Gastrocnemius medialis (tissue), 4 donors: ENCODE data around the gene COPZ2. TPM values are rescaled to one million over a fixed set of nuclear protein-coding genes. Genes with fewer than 3 reads are reported as not detected.
"Not testable (repeated sequence)": the region's sequence is repeated elsewhere in the genome, so short reads cannot be mapped to it uniquely, and the experiment has no call there.

Experiments used
- ATAC-seq, 2 donors: fragments of 150-250 bp; one replicate each; pipeline ENCODE4 v1.9.1; 2016
- DNase-seq, 2 donors: peaks; one replicate each; pipeline ENCODE4 v3.0.0-alpha.2; 2019
- H3K27ac ChIP-seq, 4 donors: fragments of 200-600 bp; sonication (generic); 1 replicate in 1 of 4; 2 replicates in 3 of 4; pipeline ENCODE4 v1.5.1; 2016 to 2018; ENCODE audit warnings: mild to moderate bottlenecking in 2 of 4, moderate library complexity in 1 of 4
- H3K27me3 ChIP-seq, 3 donors: fragments of 200-600 bp; sonication (generic) in 2 of 3; 1 replicate in 1 of 3; 2 replicates in 2 of 3; pipeline versions ENCODE4 v1.5.1 to v1.6.0; 2016 to 2019; ENCODE audit warnings: mild to moderate bottlenecking in 1 of 3, moderate library complexity in 1 of 3
- H3K36me3 ChIP-seq, 2 donors: fragments of 200-600 bp; sonication (generic) in 1 of 2; one replicate each; pipeline ENCODE4 v1.5.1; 2017 to 2018
- H3K4me1 ChIP-seq, 2 donors: fragments of 200-600 bp; sonication (generic) in 1 of 2; one replicate each; pipeline ENCODE4 v1.5.1; 2016 to 2017; ENCODE audit warnings: mild to moderate bottlenecking in 2 of 2
- H3K4me3 ChIP-seq, 4 donors: fragments of 200-600 bp; sonication (generic) in 3 of 4; 1 replicate in 1 of 4; 2 replicates in 3 of 4; pipeline ENCODE4 v1.5.1; 2016 to 2019; ENCODE audit warnings: mild to moderate bottlenecking in 2 of 4
- H3K9me3 ChIP-seq, 3 donors: fragments of 200-600 bp; sonication (generic) in 2 of 3; 1 replicate in 1 of 3; 2 replicates in 2 of 3; pipeline ENCODE4 v1.5.1; 2016 to 2019
- POLR2A ChIP-seq, 2 donors: fragments of 450-650 bp; IDR thresholded peaks; one replicate each; pipeline ENCODE4 v1.6.1; 2017; ENCODE audit warnings: antibody characterized with exemption in 2 of 2, mild to moderate bottlenecking in 2 of 2, moderate library complexity in 2 of 2
- in situ Hi-C, 4 donors: fragments of 200-750 bp; cut with MboI; loops; one replicate each; pipeline versions ENCODE4 v1.15.0 to v1.8.0; 2017; ENCODE audit warnings: low sequenced_read_pairs in 4 of 4
- intact Hi-C: fragments of 100-400 bp; cut with DNase I; formaldehyde crosslinking; loops from one replicate; pipeline ENCODE4 v1.15.1; 2023; ENCODE audit warnings: low total_unique reads
- total RNA-seq, 4 donors: library from RNA; depleted of rRNA; stranded (reverse); fragments of >200 nt; gene quantifications; one replicate each; pipeline versions ENCODE4 v1.1.0 to v1.2.3, GENCODE V29; 2016
- TF ChIP-seq, protein P1 (sequence below), 5 experiments: fragments of 450-650 bp in 3 of 5; fragments of 200-600 bp in 2 of 5; sonication (generic) in 2 of 5; IDR thresholded peaks in 4 of 5; conservative IDR thresholded peaks in 1 of 5; 1 replicate in 4 of 5; 2 replicates in 1 of 5; pipeline ENCODE4 v1.5.1; 2016 to 2019; ENCODE audit warnings: antibody characterized with exemption in 5 of 5, mild to moderate bottlenecking in 3 of 5, moderate library complexity in 3 of 5

The COPZ2 gene
- total RNA-seq, 4 donors from 2014 or later: 40.5 to 76.9 (median 52.8) TPM

DNA sequence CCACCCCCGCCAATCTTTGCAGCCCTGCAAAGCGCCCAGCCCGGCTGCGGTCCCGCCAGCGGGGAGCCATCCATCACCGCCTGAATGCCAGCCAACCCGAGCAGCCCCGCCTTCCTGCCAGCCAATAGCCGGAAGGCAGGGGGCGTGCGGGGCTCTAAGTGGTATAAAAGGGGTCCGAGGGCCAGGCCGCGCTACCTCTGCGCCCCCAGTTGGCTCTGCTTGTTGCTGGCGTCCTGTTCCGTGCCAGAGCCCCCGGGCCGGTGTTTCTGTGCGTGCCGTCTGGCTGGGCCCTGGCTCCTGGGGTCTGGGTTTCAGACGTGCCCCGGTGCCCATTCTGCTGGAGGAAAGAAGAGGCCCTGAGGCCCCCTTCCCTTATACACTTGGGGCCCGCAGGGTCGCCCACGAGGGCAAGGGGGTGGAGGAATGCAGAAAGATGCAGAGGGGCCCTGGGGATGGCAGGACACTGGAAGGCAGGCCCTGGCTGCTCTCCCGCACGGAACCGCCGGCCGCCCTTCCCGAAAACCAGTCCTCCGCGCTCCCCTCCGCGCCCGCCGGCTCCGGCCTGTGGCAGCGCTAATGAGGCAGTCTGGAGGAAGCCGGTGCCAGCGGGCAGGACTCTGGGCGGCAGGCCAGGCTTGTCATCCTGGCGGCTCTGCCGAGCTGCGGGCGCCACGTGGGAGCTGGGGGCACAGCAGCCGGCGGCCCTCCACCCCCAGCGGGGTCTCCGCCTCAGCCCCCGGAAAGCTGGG is 14.0 kb downstream of the COPZ2 start:
- H3K4me1 ChIP-seq: peaks cover 33 to 39% of the 10 kb centered on the region in 2 donors
- no peaks in the 10 kb centered on the region for H3K36me3 ChIP-seq
- H3K27ac ChIP-seq: peak overlapping the region; percentile 66 to 76 (median 74)
- TF ChIP-seq, protein P1, sequence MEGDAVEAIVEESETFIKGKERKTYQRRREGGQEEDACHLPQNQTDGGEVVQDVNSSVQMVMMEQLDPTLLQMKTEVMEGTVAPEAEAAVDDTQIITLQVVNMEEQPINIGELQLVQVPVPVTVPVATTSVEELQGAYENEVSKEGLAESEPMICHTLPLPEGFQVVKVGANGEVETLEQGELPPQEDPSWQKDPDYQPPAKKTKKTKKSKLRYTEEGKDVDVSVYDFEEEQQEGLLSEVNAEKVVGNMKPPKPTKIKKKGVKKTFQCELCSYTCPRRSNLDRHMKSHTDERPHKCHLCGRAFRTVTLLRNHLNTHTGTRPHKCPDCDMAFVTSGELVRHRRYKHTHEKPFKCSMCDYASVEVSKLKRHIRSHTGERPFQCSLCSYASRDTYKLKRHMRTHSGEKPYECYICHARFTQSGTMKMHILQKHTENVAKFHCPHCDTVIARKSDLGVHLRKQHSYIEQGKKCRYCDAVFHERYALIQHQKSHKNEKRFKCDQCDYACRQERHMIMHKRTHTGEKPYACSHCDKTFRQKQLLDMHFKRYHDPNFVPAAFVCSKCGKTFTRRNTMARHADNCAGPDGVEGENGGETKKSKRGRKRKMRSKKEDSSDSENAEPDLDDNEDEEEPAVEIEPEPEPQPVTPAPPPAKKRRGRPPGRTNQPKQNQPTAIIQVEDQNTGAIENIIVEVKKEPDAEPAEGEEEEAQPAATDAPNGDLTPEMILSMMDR (IDR thresholded peaks at IDR 0.05 in 4 of 5, conservative IDR thresholded peaks at IDR 0.05 in 1 of 5): peak in 2 of 5 experiments; percentile 47 to 64
- TF ChIP-seq POLR2A (IDR thresholded peaks at IDR 0.05): peak in 1 of 2 donors; percentile 21
- DNase-seq (peak; percentile 63 to 82), ATAC-seq (peak; percentile 34 to 42)
- no peaks in the 10 kb centered on the region for H3K27me3 ChIP-seq
- in situ Hi-C loops: no loop called here
- peak overlapping the region; percentile 49 to 60 (median 58) for H3K4me3 ChIP-seq
- intact Hi-C loops: loop anchor here (2.0 kb wide), 2 partner anchors 53 to 75 kb away; partner anchors contain the start of gene CDK5RAP3
- H3K9me3 ChIP-seq: no peaks in the 10 kb centered on the region

DNA sequence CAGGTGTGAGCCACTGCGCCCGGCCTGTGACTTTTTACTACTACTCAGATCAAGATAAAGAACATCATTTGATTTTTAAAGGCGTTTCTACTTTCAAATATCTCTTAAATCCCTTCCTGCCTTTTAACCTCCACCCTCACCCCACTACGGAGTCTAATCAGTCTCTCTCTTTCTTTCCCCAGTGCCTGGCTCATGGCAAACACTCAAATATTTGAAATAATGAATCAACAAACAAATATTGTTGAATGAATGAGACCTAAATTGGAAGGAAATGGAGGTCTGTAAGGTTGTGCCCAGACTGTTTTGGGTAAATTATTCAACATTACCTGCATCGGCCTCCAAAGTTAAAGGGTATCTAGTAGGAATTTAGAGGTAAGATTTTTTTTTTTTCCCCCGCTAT is 14.7 kb downstream of the COPZ2 start:
- Histone ChIP-seq H3K27me3 (no peaks in the 10 kb centered on the region), H3K36me3 (no peaks in the 10 kb centered on the region), H3K4me3 (peak overlapping the region in 2 of 4 donors; percentile 49 to 57), H3K27ac (peak overlapping the region in 2 of 4 donors; percentile 73 to 76), H3K9me3 (no peaks in the 10 kb centered on the region), H3K4me1 (peaks cover 33 to 39% of the 10 kb centered on the region in 2 donors)
- intact Hi-C loops (no loop called here), in situ Hi-C loops (no loop called here)
- ATAC-seq (no peak), DNase-seq (no peak)
- TF ChIP-seq, protein P1 (IDR thresholded peaks at IDR 0.05 in 4 of 5, conservative IDR thresholded peaks at IDR 0.05 in 1 of 5): no peak
- no peak for TF ChIP-seq POLR2A (IDR thresholded peaks at IDR 0.05)

DNA sequence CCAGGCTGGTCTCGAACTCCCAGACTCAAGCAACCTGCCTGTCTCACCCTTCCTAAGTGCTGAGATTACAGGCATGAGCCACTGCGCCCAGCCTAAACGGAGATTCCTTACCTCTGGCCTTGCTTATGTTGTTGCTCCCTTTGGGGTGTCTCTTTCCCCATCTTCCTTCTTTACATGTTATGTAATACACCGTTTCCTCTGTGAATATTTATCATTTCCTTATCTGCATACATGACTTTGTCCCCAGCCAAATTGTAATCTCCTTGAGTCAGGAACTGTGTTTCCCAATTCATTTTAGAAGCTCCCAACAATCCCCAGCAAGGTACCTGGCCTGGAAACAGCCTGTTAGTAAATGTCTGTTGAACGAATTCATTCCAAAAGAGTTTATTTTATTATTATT is 15.7 kb downstream of the COPZ2 start:
- intact Hi-C loops: no loop called here
- TF ChIP-seq, protein P1 (IDR thresholded peaks at IDR 0.05 in 4 of 5, conservative IDR thresholded peaks at IDR 0.05 in 1 of 5): no peak
- TF ChIP-seq POLR2A (IDR thresholded peaks at IDR 0.05): no peak
- Histone ChIP-seq H3K9me3 (no peaks in the 10 kb centered on the region), H3K4me3 (no peak overlapping the region), H3K27ac (no peak overlapping the region), H3K27me3 (no peaks in the 10 kb centered on the region), H3K4me1 (peaks cover 31 to 35% of the 10 kb centered on the region in 2 donors), H3K36me3 (no peaks in the 10 kb centered on the region)
- ATAC-seq (no peak), DNase-seq (no peak)
- in situ Hi-C loops: no loop called here

DNA sequence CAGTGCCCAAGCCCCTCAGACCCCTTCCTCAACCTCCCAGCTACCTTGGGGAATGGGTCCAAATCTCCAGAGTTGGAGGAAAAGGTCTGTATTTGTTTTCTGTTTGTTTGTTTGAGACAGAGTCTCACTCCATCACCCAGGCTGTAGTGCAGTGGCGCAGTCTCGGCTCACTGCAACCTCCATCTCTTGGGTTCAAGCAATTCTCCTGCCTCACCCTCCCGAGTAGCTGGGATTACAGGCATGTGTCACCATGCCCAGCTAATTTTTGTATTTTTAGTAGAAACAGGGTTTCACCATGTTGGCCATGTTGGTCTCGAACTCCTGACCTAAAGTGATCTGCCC is 19.8 kb downstream of the COPZ2 start:
- H3K4me3 ChIP-seq, H3K27ac ChIP-seq, ATAC-seq, DNase-seq, H3K4me1 ChIP-seq, H3K9me3 ChIP-seq, H3K36me3 ChIP-seq: not testable (repeated sequence)
- intact Hi-C loops (loop anchor here (5.0 kb wide), 1 partner anchor 175 kb away; the partner anchor contains the start of gene SCRN2), in situ Hi-C loops (loop anchor here in 3 of 4 donors (5.0 to 10.0 kb wide), 3 partner anchors 115 to 127 kb away; no protein-coding TSS in a partner anchor)
- H3K27me3 ChIP-seq: peaks cover 6 to 12% (median 11%) of the 10 kb centered on the region in 3 donors

DNA sequence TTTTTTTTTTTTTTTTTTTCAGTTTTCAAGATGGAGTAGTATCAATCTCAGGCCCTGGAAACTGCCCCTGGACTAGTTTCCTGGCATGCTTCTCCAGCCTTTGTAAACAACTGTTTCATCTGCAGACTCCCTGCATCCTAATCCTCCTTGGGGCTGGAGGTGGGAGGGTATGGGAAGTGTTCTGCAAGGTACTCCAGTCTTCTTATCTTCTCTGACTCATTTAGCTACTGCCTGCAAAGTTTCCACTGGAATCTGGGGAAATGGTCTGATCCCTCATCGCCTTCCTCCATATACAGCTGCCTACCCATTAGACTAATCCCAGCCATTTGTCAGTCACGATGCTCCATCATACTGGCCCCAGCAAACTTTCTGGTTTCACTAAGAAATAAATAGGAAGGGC is 21.5 kb downstream of the COPZ2 start:
- no peak overlapping the region for H3K4me3 ChIP-seq
- H3K27me3 ChIP-seq: peaks cover 23 to 26% (median 25%) of the 10 kb centered on the region in 3 donors
- no peak for DNase-seq
- no peak for TF ChIP-seq POLR2A (IDR thresholded peaks at IDR 0.05)
- TF ChIP-seq, protein P1 (IDR thresholded peaks at IDR 0.05 in 4 of 5, conservative IDR thresholded peaks at IDR 0.05 in 1 of 5): no peak
- no peaks in the 10 kb centered on the region for H3K36me3 ChIP-seq
- no peaks in the 10 kb centered on the region for H3K9me3 ChIP-seq
- H3K4me1 ChIP-seq: peaks cover 6% of the 10 kb centered on the region in 2 donors
- in situ Hi-C loops (loop anchor here in 3 of 4 donors (5.0 to 10.0 kb wide), 3 partner anchors 116 to 129 kb away; no protein-coding TSS in a partner anchor), intact Hi-C loops (loop anchor here (5.0 kb wide), 1 partner anchor 174 kb away; the partner anchor contains the start of gene SCRN2)
- no peak for ATAC-seq
- H3K27ac ChIP-seq: no peak overlapping the region
